ENCODE results near the gene EYS.

DNA sequence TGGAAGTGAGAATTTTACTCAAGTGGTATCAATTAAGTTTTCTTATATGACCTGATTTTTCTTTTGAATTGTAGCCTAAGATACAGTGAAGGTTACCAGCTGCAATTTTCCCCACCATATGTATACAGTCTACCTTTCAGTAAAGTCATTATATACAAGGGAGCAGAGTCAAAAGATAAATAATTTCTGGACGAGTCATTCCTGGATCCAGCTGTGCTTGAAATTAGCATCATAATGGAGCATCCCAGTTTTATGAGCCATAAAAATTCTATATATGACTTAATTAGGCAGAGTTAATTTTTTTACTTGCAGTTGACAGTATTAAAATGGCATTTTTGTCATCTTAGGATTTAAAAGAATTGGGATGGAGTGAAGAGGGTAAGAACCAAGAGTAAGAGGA, 1063.0 kb downstream of the EYS start:
- no peak for TF ChIP-seq EP300 (IDR thresholded peaks at IDR 0.05)
- no peak for TF ChIP-seq SMC3 (IDR thresholded peaks at IDR 0.05)
- TF ChIP-seq, protein P1, sequence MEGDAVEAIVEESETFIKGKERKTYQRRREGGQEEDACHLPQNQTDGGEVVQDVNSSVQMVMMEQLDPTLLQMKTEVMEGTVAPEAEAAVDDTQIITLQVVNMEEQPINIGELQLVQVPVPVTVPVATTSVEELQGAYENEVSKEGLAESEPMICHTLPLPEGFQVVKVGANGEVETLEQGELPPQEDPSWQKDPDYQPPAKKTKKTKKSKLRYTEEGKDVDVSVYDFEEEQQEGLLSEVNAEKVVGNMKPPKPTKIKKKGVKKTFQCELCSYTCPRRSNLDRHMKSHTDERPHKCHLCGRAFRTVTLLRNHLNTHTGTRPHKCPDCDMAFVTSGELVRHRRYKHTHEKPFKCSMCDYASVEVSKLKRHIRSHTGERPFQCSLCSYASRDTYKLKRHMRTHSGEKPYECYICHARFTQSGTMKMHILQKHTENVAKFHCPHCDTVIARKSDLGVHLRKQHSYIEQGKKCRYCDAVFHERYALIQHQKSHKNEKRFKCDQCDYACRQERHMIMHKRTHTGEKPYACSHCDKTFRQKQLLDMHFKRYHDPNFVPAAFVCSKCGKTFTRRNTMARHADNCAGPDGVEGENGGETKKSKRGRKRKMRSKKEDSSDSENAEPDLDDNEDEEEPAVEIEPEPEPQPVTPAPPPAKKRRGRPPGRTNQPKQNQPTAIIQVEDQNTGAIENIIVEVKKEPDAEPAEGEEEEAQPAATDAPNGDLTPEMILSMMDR (IDR thresholded peaks at IDR 0.05), result no peak
- TF ChIP-seq HOXA7 (CRISPR knock-in tag; IDR thresholded peaks at IDR 0.05), result no peak
- no peak for TF ChIP-seq CHD2 (IDR thresholded peaks at IDR 0.05; ENCODE audit: low read length, partially characterized antibody)
- TF ChIP-seq, protein P2, sequence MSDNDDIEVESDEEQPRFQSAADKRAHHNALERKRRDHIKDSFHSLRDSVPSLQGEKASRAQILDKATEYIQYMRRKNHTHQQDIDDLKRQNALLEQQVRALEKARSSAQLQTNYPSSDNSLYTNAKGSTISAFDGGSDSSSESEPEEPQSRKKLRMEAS (IDR thresholded peaks at IDR 0.05), result no peak
- no peak for TF ChIP-seq POLR2A (IDR thresholded peaks at IDR 0.05; ENCODE audit: low read length)
- TF ChIP-seq RCOR1 (IDR thresholded peaks at IDR 0.05; ENCODE audit: low read depth, low read length), result no peak

Measured in A549 (cell line).